WTC11 (cell line): Measurements from ENCODE around the gene TRIOBP. TPM values are rescaled to one million over a fixed set of nuclear protein-coding genes. Genes with fewer than 3 reads are reported as not detected.
A peak's percentile ranks its signal among the peaks of the same experiment; 100 is the strongest.

ENCODE experiments used
- ATAC-seq: fragments of 200-7000 bp; cut with Tn5 transposase; 2 replicates; pipeline ENCODE4 v1.10.0; 2021; ENCODE audit warnings: mild to moderate bottlenecking, moderate library complexity
- CTCF ChIA-PET: fragments of 300-600 bp; sonication (Branson Sonifier 250); formaldehyde crosslinking; loops from one replicate; lab custom pipeline; 2021; ENCODE audit warnings: antibody characterized with exemption; lab: Charles Lee
- POLR2A ChIA-PET: fragments of 350-600 bp; sonication (Branson Sonifier 250); formaldehyde crosslinking; loops from one replicate; lab custom pipeline; 2021; ENCODE audit warnings: antibody characterized with exemption; lab: Charles Lee
- DNase-seq: peaks from one replicate; pipeline ENCODE4 v3.0.0; 2021; ENCODE audit warnings: low spot score
- H3K27ac Mint-ChIP-seq: 2 replicates; pipeline ENCODE4 v1.8.0; 2021; ENCODE audit warnings: mixed read lengths
- H3K27me3 Mint-ChIP-seq: 2 replicates; pipeline ENCODE4 v1.8.0; 2021; ENCODE audit warnings: low read depth, mild to moderate bottlenecking, moderate library complexity, mixed read lengths
- H3K36me3 Mint-ChIP-seq: 2 replicates; pipeline ENCODE4 v1.8.0; 2021; ENCODE audit warnings: mixed read lengths
- H3K4me1 Mint-ChIP-seq: 2 replicates; pipeline ENCODE4 v1.8.0; 2022; ENCODE audit warnings: mixed read lengths
- H3K4me3 Mint-ChIP-seq: 2 replicates; pipeline ENCODE4 v1.8.0; 2021; ENCODE audit warnings: mild to moderate bottlenecking, moderate library complexity, mixed read lengths
- H3K9me3 Mint-ChIP-seq: 2 replicates; pipeline ENCODE4 v1.8.0; 2021; ENCODE audit warnings: mixed read lengths
- AFF4 ChIP-seq: sonication (generic); formaldehyde crosslinking; IDR thresholded peaks from 2 replicates; pipeline ENCODE4 v1.8.1; 2023; ENCODE audit warnings: mild to moderate bottlenecking, missing genetic modification reagents, borderline replicate concordance
- ATF2 ChIP-seq: sonication (generic); formaldehyde crosslinking; IDR thresholded peaks from 2 replicates; pipeline ENCODE4 v1.8.1; 2022; ENCODE audit warnings: low read depth, missing genetic modification reagents, borderline replicate concordance
- CTCF ChIP-seq: fragments of 200-600 bp; IDR thresholded peaks from 2 replicates; pipeline ENCODE4 v1.8.0; 2022; ENCODE audit warnings: antibody characterized with exemption
- E2F5 ChIP-seq: sonication (generic); formaldehyde crosslinking; IDR thresholded peaks from 2 replicates; pipeline ENCODE4 v1.8.1; 2022; ENCODE audit warnings: mild to moderate bottlenecking, moderate library complexity, missing genetic modification reagents
- ELF4 ChIP-seq: sonication (generic); formaldehyde crosslinking; IDR thresholded peaks from 2 replicates; pipeline ENCODE4 v1.8.1; 2022; ENCODE audit warnings: low read depth, mild to moderate bottlenecking, moderate library complexity, missing genetic modification reagents
- ETV6 ChIP-seq: sonication (generic); formaldehyde crosslinking; IDR thresholded peaks from 2 replicates; pipeline ENCODE4 v1.8.1; 2022; ENCODE audit warnings: mild to moderate bottlenecking, missing genetic modification reagents
- FOXK1 ChIP-seq: sonication (generic); formaldehyde crosslinking; IDR thresholded peaks from 2 replicates; pipeline ENCODE4 v1.8.0; 2022; ENCODE audit warnings: mild to moderate bottlenecking, moderate library complexity, missing genetic modification reagents
- GTF2I ChIP-seq: fragments of 250-450 bp; sonication (Bioruptor Pico); conservative IDR thresholded peaks from 2 replicates; pipeline ENCODE4 v1.4.0; 2021; ENCODE audit warnings: mild to moderate bottlenecking
- JAZF1 ChIP-seq: fragments of 250-450 bp; sonication (Bioruptor Pico); IDR thresholded peaks from 2 replicates; pipeline ENCODE4 v1.9.0; 2021; ENCODE audit warnings: moderate library complexity, mild to moderate bottlenecking, inconsistent platforms
- KAT7 ChIP-seq: sonication (generic); formaldehyde crosslinking; IDR thresholded peaks from 2 replicates; pipeline ENCODE4 v1.8.1; 2023; ENCODE audit warnings: missing genetic modification reagents, mild to moderate bottlenecking, borderline replicate concordance
- NR3C1 ChIP-seq: sonication (generic); formaldehyde crosslinking; conservative IDR thresholded peaks from 2 replicates; pipeline ENCODE4 v1.8.1; 2023; ENCODE audit warnings: low read depth, mild to moderate bottlenecking, missing genetic modification reagents
- PRRX2 ChIP-seq: fragments of 250-450 bp; sonication (Bioruptor Pico); IDR thresholded peaks from 2 replicates; pipeline ENCODE4 v1.8.0; 2021; ENCODE audit warnings: mild to moderate bottlenecking
- RORB ChIP-seq: fragments of 250-450 bp; sonication (Bioruptor Pico); IDR thresholded peaks from 2 replicates; pipeline ENCODE4 v1.9.0; 2021; ENCODE audit warnings: mild to moderate bottlenecking
- SMAD4 ChIP-seq: sonication (generic); formaldehyde crosslinking; IDR thresholded peaks from 2 replicates; pipeline ENCODE4 v1.8.0; 2022; ENCODE audit warnings: mild to moderate bottlenecking, missing genetic modification reagents
- USF2 ChIP-seq: sonication (generic); formaldehyde crosslinking; IDR thresholded peaks from 2 replicates; pipeline ENCODE4 v1.8.1; 2023; ENCODE audit warnings: mild to moderate bottlenecking, missing genetic modification reagents, moderate library complexity
- ZBTB21 ChIP-seq: sonication (generic); formaldehyde crosslinking; IDR thresholded peaks from 2 replicates; pipeline ENCODE4 v1.8.1; 2023; ENCODE audit warnings: mild to moderate bottlenecking, missing genetic modification reagents, borderline replicate concordance
- ZMAT4 ChIP-seq: fragments of 250-450 bp; sonication (Bioruptor Pico); IDR thresholded peaks from 2 replicates; pipeline ENCODE4 v1.9.0; 2021; ENCODE audit warnings: mild to moderate bottlenecking
- ZNF138 ChIP-seq: sonication (generic); formaldehyde crosslinking; conservative IDR thresholded peaks from 2 replicates; pipeline ENCODE4 v1.8.1; 2022; ENCODE audit warnings: mild to moderate bottlenecking, moderate library complexity, missing genetic modification reagents
- ZNF532 ChIP-seq: fragments of 250-450 bp; sonication (Bioruptor Pico); IDR thresholded peaks from 2 replicates; pipeline ENCODE4 v1.9.0; 2021; ENCODE audit warnings: mild to moderate bottlenecking, borderline replicate concordance
- total RNA-seq: library from RNA; stranded (reverse); gene quantifications from 3 replicates; pipeline ENCODE4 v1.2.3, GENCODE V29; 2021

Gene TRIOBP
- total RNA-seq, 1 experiment from 2014 or later: 54.0 TPM

GRCh38 chr22:37819105-37819433 is 122.2 kb downstream of the TRIOBP start (continued):
- no peak for TF ChIP-seq ZMAT4 (CRISPR knock-in tag)

- peaks cover 37% of the 10 kb centered on the region for H3K4me1 Mint-ChIP-seq
- DNase-seq: no peak
- CTCF ChIA-PET: interaction anchor here (5.1 kb wide), 1 partner anchor 43 kb away, joined by 109 read pairs; no protein-coding TSS in a partner anchor
- H3K36me3 Mint-ChIP-seq: peaks cover 2% of the 10 kb centered on the region; the same call in 1 of the 2 replicates
- no peak overlapping the region for H3K27ac Mint-ChIP-seq
- POLR2A ChIA-PET: interaction anchor here (0.6 to 0.7 kb wide), 2 partner anchors 13 to 123 kb away, joined by 3 to 4 read pairs; no protein-coding TSS in a partner anchor
- H3K9me3 Mint-ChIP-seq: no peaks in the 10 kb centered on the region
- ATAC-seq: no peak
- no peak overlapping the region for H3K4me3 Mint-ChIP-seq
- TF ChIP-seq USF2 (CRISPR knock-in tag) (no peak), CTCF (no peak), GTF2I (CRISPR knock-in tag) (no peak), RORB (CRISPR knock-in tag) (no peak), PRRX2 (no peak), E2F5 (CRISPR knock-in tag) (no peak), FOXK1 (no peak), ATF2 (CRISPR knock-in tag) (no peak), ZNF532 (no peak), ZNF138 (CRISPR knock-in tag) (no peak), ETV6 (no peak)
- H3K27me3 Mint-ChIP-seq: peaks cover 55% of the 10 kb centered on the region
Observed at GRCh38 chr22:37820350-37820749, 123.5 kb downstream of the TRIOBP start.

- Mint-ChIP-seq H3K4me3 (peak overlapping the region; percentile 24; the same call in 1 of the 2 replicates), H3K4me1 (peaks cover 37% of the 10 kb centered on the region), H3K36me3 (peaks cover 2% of the 10 kb centered on the region; the same call in 1 of the 2 replicates), H3K27ac (peak overlapping the region; percentile 33), H3K9me3 (no peaks in the 10 kb centered on the region), H3K27me3 (peaks cover 64% of the 10 kb centered on the region)
- POLR2A ChIA-PET: no interaction called here
- CTCF ChIA-PET: interaction anchor here (0.7 to 2.3 kb wide), 5 partner anchors 21 to 469 kb away, joined by 3 to 11 read pairs (median 5); partner anchors contain the start of gene ANKRD54
- peak; percentile 43 for DNase-seq
- ATAC-seq: peak; percentile 2
- TF ChIP-seq ELF4 (no peak), SMAD4 (CRISPR knock-in tag) (no peak), KAT7 (CRISPR knock-in tag) (no peak), ZNF138 (CRISPR knock-in tag) (no peak), AFF4 (CRISPR knock-in tag) (no peak), JAZF1 (CRISPR knock-in tag) (no peak), ZBTB21 (no peak), NR3C1 (peak; percentile 75; the same call in 1 of the 2 replicates)
Observed at GRCh38 chr22:37822079-37822833, 125.4 kb downstream of the TRIOBP start.
